BJ (cell line): ENCODE measurements around the gene EDNRB. TPM values are rescaled to one million over a fixed set of nuclear protein-coding genes. Genes with fewer than 3 reads are reported as not detected.

Source experiments
- CTCF ChIA-PET: fragments of 350-600 bp; formaldehyde crosslinking; extraction: SDS; loops from one replicate; lab custom pipeline; 2021; ENCODE audit warnings: antibody characterized with exemption, inconsistent platforms; lab: Yijun Ruan, JAX
- POLR2A ChIA-PET: fragments of 300-600 bp; sonication (Branson Sonifier 250); formaldehyde crosslinking; extraction: SDS; loops from one replicate; lab custom pipeline; 2021; ENCODE audit warnings: antibody characterized with exemption; lab: Charles Lee
- DNase-seq: peaks from one replicate; pipeline ENCODE4 v3.0.0-alpha.2; 2011; ENCODE audit warnings: low read depth
- H3K27me3 ChIP-seq: 2 replicates; pipeline ENCODE4 v1.6.0; 2011; ENCODE audit warnings: low read length; ENCODE audit not compliant: control insufficient read depth, insufficient read depth
- H3K36me3 ChIP-seq: 2 replicates; pipeline ENCODE4 v1.5.1; 2011; ENCODE audit warnings: low read length; ENCODE audit not compliant: control insufficient read depth, insufficient read depth
- H3K4me3 ChIP-seq: 2 replicates; pipeline ENCODE4 v1.5.1; 2011; ENCODE audit warnings: low read depth, mild to moderate bottlenecking, control low read depth, low read length
- polyA plus RNA-seq: library from polyadenylated mRNA; depleted of rRNA; stranded (reverse); fragments of >200 nt; gene quantifications from 2 replicates; pipeline ENCODE4 v1.2.3, GENCODE V29; 2011
- TF ChIP-seq, protein P1 (sequence below): IDR thresholded peaks from 2 replicates; pipeline ENCODE4 v1.5.1; 2011; ENCODE audit warnings: low read depth, mild to moderate bottlenecking, control low read depth, inconsistent platforms, low read length, moderate library complexity; ENCODE audit not compliant: insufficient read depth

The EDNRB gene
- polyA plus RNA-seq, 1 experiment: not detected

DNA sequence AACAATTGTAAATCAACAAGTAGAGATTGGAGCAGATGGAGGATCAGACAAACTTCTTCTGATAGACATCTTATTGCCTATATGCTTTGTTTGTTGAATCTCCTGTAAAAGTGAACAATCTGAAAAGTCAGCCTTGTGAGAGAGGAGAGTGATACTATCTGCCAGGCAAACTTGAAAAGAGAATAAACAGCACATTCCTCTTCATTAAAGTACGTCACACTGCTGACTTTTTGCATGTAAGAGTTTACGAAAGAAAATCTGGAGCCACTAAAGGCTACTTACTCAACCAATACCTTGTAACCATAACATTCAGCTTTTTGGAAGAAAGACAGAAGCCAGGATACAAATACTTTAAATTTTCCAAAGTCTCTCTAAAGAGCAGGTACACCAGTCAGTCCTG lies 42.5 kb downstream of the EDNRB start:
- ChIA-PET POLR2A (no interaction called here), CTCF (no interaction called here)
- H3K36me3 ChIP-seq: no peaks in the 10 kb centered on the region
- no peaks in the 10 kb centered on the region for H3K27me3 ChIP-seq
- DNase-seq: no peak
- TF ChIP-seq, protein P1, sequence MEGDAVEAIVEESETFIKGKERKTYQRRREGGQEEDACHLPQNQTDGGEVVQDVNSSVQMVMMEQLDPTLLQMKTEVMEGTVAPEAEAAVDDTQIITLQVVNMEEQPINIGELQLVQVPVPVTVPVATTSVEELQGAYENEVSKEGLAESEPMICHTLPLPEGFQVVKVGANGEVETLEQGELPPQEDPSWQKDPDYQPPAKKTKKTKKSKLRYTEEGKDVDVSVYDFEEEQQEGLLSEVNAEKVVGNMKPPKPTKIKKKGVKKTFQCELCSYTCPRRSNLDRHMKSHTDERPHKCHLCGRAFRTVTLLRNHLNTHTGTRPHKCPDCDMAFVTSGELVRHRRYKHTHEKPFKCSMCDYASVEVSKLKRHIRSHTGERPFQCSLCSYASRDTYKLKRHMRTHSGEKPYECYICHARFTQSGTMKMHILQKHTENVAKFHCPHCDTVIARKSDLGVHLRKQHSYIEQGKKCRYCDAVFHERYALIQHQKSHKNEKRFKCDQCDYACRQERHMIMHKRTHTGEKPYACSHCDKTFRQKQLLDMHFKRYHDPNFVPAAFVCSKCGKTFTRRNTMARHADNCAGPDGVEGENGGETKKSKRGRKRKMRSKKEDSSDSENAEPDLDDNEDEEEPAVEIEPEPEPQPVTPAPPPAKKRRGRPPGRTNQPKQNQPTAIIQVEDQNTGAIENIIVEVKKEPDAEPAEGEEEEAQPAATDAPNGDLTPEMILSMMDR: no peak
- no peak overlapping the region for H3K4me3 ChIP-seq

DNA sequence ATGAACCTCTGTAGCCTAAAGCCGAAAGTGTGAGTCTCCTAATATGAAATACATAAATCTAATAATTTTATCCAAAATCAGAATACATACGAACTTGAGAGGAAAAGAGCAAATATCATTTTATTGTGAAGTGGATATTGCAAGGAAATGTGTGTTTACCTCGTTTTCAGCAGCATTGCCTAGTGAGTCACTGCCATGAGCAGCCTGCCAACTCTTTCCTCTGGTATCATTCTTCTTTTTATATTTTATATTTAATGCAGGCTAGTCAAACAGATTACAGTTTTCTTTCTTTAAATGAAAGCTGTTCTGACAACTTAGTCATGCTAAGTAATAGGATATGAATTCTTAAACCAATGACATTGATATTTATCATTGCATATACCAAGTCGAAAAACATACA lies 44.2 kb downstream of the EDNRB start:
- DNase-seq: no peak
- CTCF ChIA-PET: interaction anchor here (0.8 kb wide), 1 partner anchor 257 kb away, joined by 3 read pairs; no protein-coding TSS in a partner anchor
- TF ChIP-seq, protein P1: no peak
- Histone ChIP-seq H3K36me3 (no peaks in the 10 kb centered on the region), H3K27me3 (no peaks in the 10 kb centered on the region), H3K4me3 (no peak overlapping the region)
- POLR2A ChIA-PET: no interaction called here

DNA sequence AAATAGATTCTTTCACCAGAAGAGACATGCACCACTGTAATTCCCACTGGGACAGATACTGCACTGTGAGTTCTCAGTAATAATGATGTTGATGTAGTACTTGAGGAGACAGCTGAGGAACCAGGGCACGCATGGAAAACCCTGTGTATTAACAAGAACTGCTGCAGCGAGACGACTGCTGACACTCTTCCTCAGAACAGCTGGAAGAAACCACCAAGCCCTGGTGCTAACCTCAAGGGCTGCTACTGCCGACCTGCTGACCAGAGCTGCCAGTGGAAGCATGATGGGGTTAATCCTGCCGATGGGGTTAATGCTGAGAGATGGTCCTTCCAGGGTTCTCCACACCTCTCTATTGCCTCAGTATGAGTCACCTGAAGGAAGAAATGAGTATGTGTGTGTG lies 45.6 kb downstream of the EDNRB start:
- ChIA-PET CTCF (no interaction called here), POLR2A (no interaction called here)
- Histone ChIP-seq H3K27me3 (no peaks in the 10 kb centered on the region), H3K36me3 (no peaks in the 10 kb centered on the region), H3K4me3 (no peak overlapping the region)
- TF ChIP-seq, protein P1: no peak
- DNase-seq: no peak

DNA sequence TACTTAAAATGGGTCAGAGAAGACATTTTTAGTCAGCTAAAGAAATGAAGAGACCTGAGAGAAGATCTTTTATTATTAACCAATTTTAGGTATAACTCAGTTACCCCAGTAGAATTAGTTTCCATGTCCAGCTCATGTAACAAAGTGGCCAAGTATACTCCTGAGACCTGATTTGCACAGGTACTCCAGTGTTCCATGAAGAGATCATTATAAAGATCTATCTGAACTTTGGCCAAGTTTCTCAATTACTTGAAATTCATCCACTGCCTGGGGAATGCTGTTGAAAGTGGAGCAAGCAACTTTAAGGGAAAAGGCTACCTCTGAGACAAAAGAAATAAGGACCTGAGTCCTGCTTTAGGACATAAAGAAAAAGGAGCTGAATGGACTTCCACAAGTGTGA lies 47.0 kb downstream of the EDNRB start:
- Histone ChIP-seq H3K36me3 (no peaks in the 10 kb centered on the region), H3K4me3 (no peak overlapping the region), H3K27me3 (no peaks in the 10 kb centered on the region)
- POLR2A ChIA-PET: no interaction called here
- TF ChIP-seq, protein P1: no peak
- no peak for DNase-seq
- CTCF ChIA-PET: interaction anchor here (0.7 kb wide), 1 partner anchor 237 kb away, joined by 3 read pairs; no protein-coding TSS in a partner anchor

DNA sequence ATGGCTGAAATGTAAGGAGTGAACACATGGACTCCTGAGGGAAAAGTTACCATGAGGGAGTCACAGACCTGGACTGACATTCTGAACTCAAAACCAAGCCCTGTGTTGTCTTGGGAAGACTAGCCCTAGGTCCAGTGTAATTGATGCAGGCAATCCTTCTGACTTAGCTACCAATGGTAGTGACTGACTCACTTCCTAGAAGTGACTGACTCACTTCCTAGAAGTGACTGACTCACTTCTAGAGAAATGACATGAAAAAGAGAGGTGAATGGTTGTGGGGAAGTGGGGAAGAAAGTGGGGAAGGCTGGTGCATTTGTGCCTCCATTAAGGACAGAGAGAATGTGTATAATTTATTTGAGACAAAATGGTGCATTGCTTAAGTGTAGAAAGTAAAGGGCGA lies 49.9 kb downstream of the EDNRB start:
- H3K36me3 ChIP-seq: no peaks in the 10 kb centered on the region
- CTCF ChIA-PET: no interaction called here
- no peaks in the 10 kb centered on the region for H3K27me3 ChIP-seq
- no peak overlapping the region for H3K4me3 ChIP-seq
- POLR2A ChIA-PET: no interaction called here
- TF ChIP-seq, protein P1: no peak
- no peak for DNase-seq
